H9 (cell line): ENCODE measurements around the gene UTP11. TPM values are rescaled to one million over a fixed set of nuclear protein-coding genes. Genes with fewer than 3 reads are reported as not detected.

ENCODE experiments used
- DNase-seq: peaks from one replicate; pipeline ENCODE4 v3.0.0-alpha.2; 2017
- H2AFZ ChIP-seq: one replicate; pipeline ENCODE4 v1.6.1; 2013; ENCODE audit warnings: mild to moderate bottlenecking, low read length, control low read depth, moderate library complexity
- H2AK5ac ChIP-seq: 2 replicates; pipeline ENCODE4 v1.6.1; 2013; ENCODE audit warnings: low read length, control low read depth, mixed read lengths; ENCODE audit not compliant: insufficient read length
- H2BK120ac ChIP-seq: one replicate; pipeline ENCODE4 v1.6.1; 2013; ENCODE audit warnings: low read depth, mild to moderate bottlenecking, low read length, control low read depth, inconsistent platforms; ENCODE audit not compliant: poor library complexity, severe bottlenecking
- H2BK12ac ChIP-seq: 2 replicates; pipeline ENCODE4 v1.6.1; 2013; ENCODE audit warnings: low read length, control low read depth, mixed read lengths, low read depth; ENCODE audit not compliant: insufficient read length
- H2BK15ac ChIP-seq: 2 replicates; pipeline ENCODE4 v1.6.1; 2013; ENCODE audit warnings: low read depth, low read length, control low read depth
- H2BK20ac ChIP-seq: one replicate; pipeline ENCODE4 v1.6.1; 2013; ENCODE audit warnings: low read depth, mild to moderate bottlenecking, low read length, control low read depth, inconsistent platforms; ENCODE audit not compliant: poor library complexity, severe bottlenecking
- H2BK5ac ChIP-seq: 2 replicates; pipeline ENCODE4 v1.6.1; 2013; ENCODE audit warnings: low read length, control low read depth, mixed read lengths; ENCODE audit not compliant: insufficient read length
- H3K14ac ChIP-seq: 2 replicates; pipeline ENCODE4 v1.6.1; 2013; ENCODE audit warnings: low read length, control low read depth; ENCODE audit not compliant: insufficient read depth
- H3K18ac ChIP-seq: 2 replicates; pipeline ENCODE4 v1.6.1; 2013; ENCODE audit warnings: low read depth, mild to moderate bottlenecking, mixed read lengths, low read length, control low read depth; ENCODE audit not compliant: insufficient read length
- H3K23ac ChIP-seq: 2 replicates; pipeline ENCODE4 v1.6.1; 2013; ENCODE audit warnings: low read length, control low read depth, mixed read lengths, low read depth; ENCODE audit not compliant: insufficient read length
- H3K23me2 ChIP-seq: 2 replicates; pipeline ENCODE4 v1.6.1; 2013; ENCODE audit warnings: low read depth, mild to moderate bottlenecking, mixed read lengths, low read length, control low read depth; ENCODE audit not compliant: insufficient read length, poor library complexity, severe bottlenecking
- H3K27ac ChIP-seq: 2 replicates; pipeline ENCODE4 v1.5.1; 2013; ENCODE audit warnings: low read length, control low read depth, mixed read lengths, low read depth; ENCODE audit not compliant: insufficient read length
- H3K27me3 ChIP-seq: 2 replicates; pipeline ENCODE4 v1.6.1; 2013; ENCODE audit warnings: low read length, control low read depth, inconsistent platforms; ENCODE audit not compliant: insufficient read depth
- H3K4ac ChIP-seq: 2 replicates; pipeline ENCODE4 v1.6.1; 2013; ENCODE audit warnings: low read depth, mild to moderate bottlenecking, control low read depth, inconsistent platforms, low read length, moderate library complexity
- H3K4me1 ChIP-seq: 2 replicates; pipeline ENCODE4 v1.6.1; 2013; ENCODE audit warnings: low read length, control low read depth, inconsistent platforms; ENCODE audit not compliant: insufficient read depth
- H3K4me2 ChIP-seq: 2 replicates; pipeline ENCODE4 v1.6.1; 2013; ENCODE audit warnings: low read length, control low read depth, mixed read lengths; ENCODE audit not compliant: insufficient read length, insufficient read depth
- H3K56ac ChIP-seq: 2 replicates; pipeline ENCODE4 v1.6.1; 2013; ENCODE audit warnings: low read depth, mild to moderate bottlenecking, mixed read lengths, low read length, control low read depth; ENCODE audit not compliant: insufficient read length
- H3K79me1 ChIP-seq: 2 replicates; pipeline ENCODE4 v1.6.1; 2013; ENCODE audit warnings: low read depth, mild to moderate bottlenecking, moderate library complexity, low read length, control low read depth, inconsistent platforms; ENCODE audit not compliant: insufficient read depth, poor library complexity, severe bottlenecking
- H3K79me2 ChIP-seq: 2 replicates; pipeline ENCODE4 v1.6.1; 2013; ENCODE audit warnings: low read length, control low read depth, inconsistent platforms; ENCODE audit not compliant: insufficient read depth
- H3K9ac ChIP-seq: 2 replicates; pipeline ENCODE4 v1.6.1; 2013; ENCODE audit warnings: low read length, control low read depth, mixed read lengths; ENCODE audit not compliant: insufficient read length; ENCODE audit errors: extremely low read depth
- H3K9me3 ChIP-seq: one replicate; pipeline ENCODE4 v1.6.1; 2013; ENCODE audit warnings: low read depth, low read length, inconsistent platforms; ENCODE audit not compliant: control insufficient read depth
- H3T11ph ChIP-seq: one replicate; pipeline ENCODE4 v1.6.1; 2013; ENCODE audit warnings: mild to moderate bottlenecking, low read length, control low read depth, inconsistent platforms
- H4K20me1 ChIP-seq: one replicate; pipeline ENCODE4 v1.6.1; 2013; ENCODE audit not compliant: control insufficient read depth, insufficient read length, insufficient read depth
- H4K5ac ChIP-seq: 2 replicates; pipeline ENCODE4 v1.6.1; 2013; ENCODE audit warnings: low read depth, mild to moderate bottlenecking, mixed read lengths, low read length, control low read depth; ENCODE audit not compliant: insufficient read length
- H4K8ac ChIP-seq: replicated peaks from 2 replicates; pipeline ENCODE4 v1.6.1; 2013; ENCODE audit warnings: low read length, control low read depth, mixed read lengths, low read depth; ENCODE audit not compliant: insufficient read length
- H4K91ac ChIP-seq: 2 replicates; pipeline ENCODE4 v1.6.1; 2013; ENCODE audit warnings: low read depth, mild to moderate bottlenecking, moderate library complexity, mixed read lengths, low read length, control low read depth; ENCODE audit not compliant: insufficient read length
- H3K27ac Mint-ChIP-seq, 3 experiments: 2 replicates in 2 of 3; 3 replicates in 1 of 3; pipeline ENCODE4 v1.8.0; 2020 to 2021; ENCODE audit warnings: mixed read lengths in 3 of 3, mild to moderate bottlenecking in 1 of 3, moderate library complexity in 1 of 3
- H3K27me3 Mint-ChIP-seq: 2 replicates; pipeline ENCODE4 v1.8.0; 2021; ENCODE audit warnings: low read depth, mild to moderate bottlenecking, moderate library complexity, mixed read lengths
- H3K36me3 Mint-ChIP-seq, 3 experiments: 2 replicates in 2 of 3; 3 replicates in 1 of 3; pipeline ENCODE4 v1.8.0; 2020 to 2021; ENCODE audit warnings: low read depth in 3 of 3, mixed read lengths in 3 of 3; ENCODE audit not compliant: insufficient read depth in 1 of 3
- H3K4me1 Mint-ChIP-seq, 2 experiments: 2 replicates each; pipeline ENCODE4 v1.8.0; 2020; ENCODE audit warnings: mixed read lengths in 2 of 2
- H3K4me3 Mint-ChIP-seq, 2 experiments: 2 replicates in 1 of 2; 3 replicates in 1 of 2; pipeline ENCODE4 v1.8.0; 2020 to 2021; ENCODE audit warnings: mild to moderate bottlenecking in 2 of 2, mixed read lengths in 2 of 2, moderate library complexity in 1 of 2
- H3K9me3 Mint-ChIP-seq, 2 experiments: 2 replicates in 1 of 2; 3 replicates in 1 of 2; pipeline ENCODE4 v1.8.0; 2020; ENCODE audit warnings: mild to moderate bottlenecking in 2 of 2, mixed read lengths in 2 of 2, moderate library complexity in 1 of 2
- CTCF ChIP-seq: fragments of 200-600 bp; sonication (generic); conservative IDR thresholded peaks from 3 replicates; pipeline ENCODE4 v1.8.0; 2021; ENCODE audit warnings: antibody characterized with exemption, mild to moderate bottlenecking
- WGBS: extraction: QIAGEN DNeasy Blood & Tissue Kit; methylation state at CpG from one replicate; pipeline ENCODE4 v1.1.7; 2013; ENCODE audit warnings: missing lambda C conversion rate, low lambda C conversion rate, mixed read lengths; ENCODE audit not compliant: insufficient read length; ENCODE audit errors: extremely low coverage; 5-methylcytosine and 5-hydroxymethylcytosine counted together
- total RNA-seq: library from RNA; stranded (reverse); gene quantifications from 2 replicates; pipeline ENCODE4 v1.2.1, GENCODE V29; 2021

Gene UTP11
- total RNA-seq, 1 experiment from 2014 or later: 63.1 TPM

- no CpG with 5 or more reads among the region's 13 CpGs for WGBS
Measured at GRCh38 chr1:38050397-38051078, 38.0 kb downstream of the UTP11 start.

More at GRCh38 chr1:38050397-38051078, 38.0 kb downstream of the UTP11 start:
- no peaks in the 10 kb centered on the region for H3K36me3 Mint-ChIP-seq
- Histone ChIP-seq H4K5ac (no peak overlapping the region), H3K23me2 (peaks cover 13% of the 10 kb centered on the region), H2AK5ac (no peak overlapping the region), H2BK5ac (no peak overlapping the region), H3K14ac (no peak overlapping the region), H3K18ac (no peak overlapping the region), H2BK12ac (no peak overlapping the region), H2BK120ac (no peak overlapping the region), H3K4ac (no peak overlapping the region), H3K9ac (no peak overlapping the region), H3K23ac (no peak overlapping the region), H4K8ac (no peak overlapping the region), H3K79me1 (no peaks in the 10 kb centered on the region), H3K27me3 (peaks cover 5% of the 10 kb centered on the region; the same call in 1 of the 2 replicates), H3T11ph (no peak overlapping the region), H4K91ac (no peak overlapping the region), H3K4me1 (peaks cover 7% of the 10 kb centered on the region; the same call in 1 of the 2 replicates), H3K4me2 (no peak overlapping the region), H3K27ac (no peak overlapping the region), H2BK15ac (no peak overlapping the region), H3K56ac (no peak overlapping the region), H3K79me2 (no peaks in the 10 kb centered on the region; the same call in 1 of the 2 replicates), H2AFZ (no peak overlapping the region), H3K9me3 (no peaks in the 10 kb centered on the region), H4K20me1 (no peaks in the 10 kb centered on the region), H2BK20ac (no peak overlapping the region)
- H3K4me1 Mint-ChIP-seq: peaks cover 46 to 53% of the 10 kb centered on the region in 2 experiments
- no peaks in the 10 kb centered on the region for H3K9me3 Mint-ChIP-seq
- TF ChIP-seq CTCF: no peak; the same call in 2 of the 3 replicates
- no peak overlapping the region for H3K27ac Mint-ChIP-seq
- 0 out of 5 replicates have a peak overlapping the region, but pooled peaks of 1 of the 2 experiments have one; percentile 16 for H3K4me3 Mint-ChIP-seq
- H3K27me3 Mint-ChIP-seq: peaks cover 28% of the 10 kb centered on the region
- DNase-seq: no peak
